CD4-positive, alpha-beta T cell treated with Interleukin-15 for 1 hour (primary cell): Measurements from ENCODE around the gene SHANK3.

Experiments
- DNase-seq: peaks from one replicate; pipeline ENCODE4 v3.0.0-alpha.2; 2020

SHANK3 gene

GRCh38 chr22:50700387-50701075 lies 27.9 kb downstream of the SHANK3 start:
- DNase-seq: no peak

- no peak for DNase-seq
Measured at GRCh38 chr22:50701076-50701419, 28.4 kb downstream of the SHANK3 start.

DNA sequence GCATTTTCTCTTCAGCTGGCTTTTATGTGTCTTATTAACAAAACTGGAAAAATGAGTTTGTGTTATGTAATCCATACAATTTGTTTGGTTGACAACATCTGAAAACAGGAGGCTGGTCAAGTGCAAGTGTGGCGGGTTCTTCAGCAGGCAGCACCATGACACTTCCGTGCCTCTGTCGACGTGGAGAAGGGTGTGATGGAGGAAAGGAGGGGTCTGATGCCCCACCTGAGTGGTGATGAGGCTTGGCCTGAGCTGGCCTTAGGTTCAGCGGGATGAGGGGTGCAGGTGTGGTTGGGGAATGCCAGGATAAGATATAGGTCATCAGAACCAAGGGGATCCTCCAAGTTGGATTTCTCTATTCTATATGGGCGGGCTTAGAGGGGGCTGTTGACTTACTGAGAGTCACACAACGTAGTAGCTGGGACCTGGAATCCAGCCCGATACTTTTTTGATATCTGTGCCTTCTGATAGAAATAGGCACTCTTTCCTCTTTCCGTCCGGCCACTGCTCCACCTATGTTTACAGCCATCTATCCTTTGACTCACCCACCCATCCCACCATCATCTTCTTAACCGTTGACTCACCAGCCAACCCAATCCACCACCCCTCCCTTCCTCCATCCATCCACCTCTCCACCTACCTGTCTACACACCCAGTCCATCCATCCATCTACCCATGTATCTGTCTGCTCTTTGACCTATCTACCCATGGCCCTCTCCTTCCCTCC lies 29.0 kb downstream of the SHANK3 start:
- no peak for DNase-seq

DNA sequence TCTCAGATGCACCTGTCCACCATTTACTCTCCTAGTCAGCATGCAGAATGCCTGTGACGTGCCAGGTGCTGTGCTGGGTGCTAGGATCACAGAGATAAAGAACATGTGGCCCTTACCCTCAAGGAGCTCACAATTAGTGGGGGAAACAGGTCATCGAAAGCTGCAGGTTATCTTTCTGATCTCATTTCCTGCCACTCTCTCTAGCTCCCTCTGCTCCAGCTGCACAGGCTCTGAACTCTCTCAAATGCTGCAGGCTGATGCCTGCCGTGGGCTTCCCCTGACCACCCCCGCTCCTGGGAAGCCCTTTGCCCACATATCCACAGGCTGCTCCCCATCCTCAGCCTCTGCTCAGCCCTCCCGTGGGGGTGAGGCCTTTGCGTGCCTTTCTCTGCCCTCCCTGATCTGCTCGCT lies 29.6 kb downstream of the SHANK3 start:
- DNase-seq: no peak

- DNase-seq: no peak
Measured at GRCh38 chr22:50702821-50703725, 30.4 kb downstream of the SHANK3 start.

GRCh38 chr22:50703726-50704509 lies 31.3 kb downstream of the SHANK3 start:
- DNase-seq: no peak

- DNase-seq: no peak
Measured at GRCh38 chr22:50704510-50705218, 32.0 kb downstream of the SHANK3 start.

DNA sequence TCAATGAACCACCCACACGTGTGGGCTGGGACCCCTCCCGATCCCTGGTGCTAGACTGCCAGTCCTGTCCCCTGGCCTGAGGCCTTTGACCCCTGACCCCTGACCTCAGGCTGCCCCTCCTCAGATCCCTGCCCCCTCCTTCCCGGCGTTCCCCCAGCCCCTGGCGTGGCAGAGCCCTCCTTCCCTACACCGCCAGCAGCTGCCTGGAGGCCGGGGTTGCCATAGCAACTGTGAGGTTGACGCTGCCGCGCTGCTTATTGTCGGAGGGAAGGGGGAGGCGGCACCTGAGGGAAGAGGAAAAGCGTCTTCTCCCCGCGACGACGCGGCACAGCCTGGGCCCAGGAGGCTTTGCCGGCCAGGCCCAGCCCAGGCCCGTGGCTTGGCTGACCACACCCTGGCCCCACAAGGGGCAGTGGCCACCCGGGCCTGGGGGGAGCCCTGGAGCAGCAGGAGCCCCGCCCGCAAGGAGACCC lies 32.6 kb downstream of the SHANK3 start:
- no peak for DNase-seq

GRCh38 chr22:50705851-50706351 lies 33.3 kb downstream of the SHANK3 start:
- no peak for DNase-seq

DNA sequence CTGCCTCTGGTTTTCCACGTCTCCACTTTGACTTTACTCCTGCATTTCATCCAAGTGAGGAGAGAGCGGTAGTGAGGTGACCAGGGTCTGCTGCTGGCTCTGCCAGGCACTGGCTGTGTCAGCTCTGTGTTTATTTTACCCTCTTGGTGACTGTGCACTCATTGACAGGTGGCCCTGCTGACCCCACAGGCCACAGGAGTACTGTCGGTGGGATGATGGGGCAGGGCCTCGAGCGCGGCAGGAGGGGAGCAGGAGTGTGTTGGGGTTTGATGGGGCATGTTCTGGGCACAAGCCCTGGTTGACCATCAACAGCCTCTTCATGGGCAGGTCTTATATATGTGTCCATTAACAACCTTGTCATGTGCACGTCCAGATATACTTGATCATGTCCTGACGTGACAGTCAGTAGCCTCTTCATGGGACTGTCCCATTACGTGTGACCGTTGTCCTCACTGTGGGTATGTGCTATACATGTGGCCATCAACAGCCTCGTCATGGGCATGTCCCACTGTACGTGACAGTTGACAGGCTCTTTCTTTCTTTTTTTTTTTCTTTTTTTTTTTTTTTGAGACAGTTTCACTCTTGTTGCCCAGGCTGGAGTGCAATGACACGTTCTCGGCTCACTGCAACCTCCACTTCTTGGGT lies 34.0 kb downstream of the SHANK3 start:
- no peak for DNase-seq

- DNase-seq: no peak
Measured at GRCh38 chr22:50708474-50708873, 35.9 kb downstream of the SHANK3 start.

- DNase-seq: no peak
Measured at GRCh38 chr22:50708996-50709395, 36.4 kb downstream of the SHANK3 start.

- DNase-seq: no peak
Measured at GRCh38 chr22:50710221-50710620, 37.6 kb downstream of the SHANK3 start.

GRCh38 chr22:50710886-50711285 lies 38.3 kb downstream of the SHANK3 start:
- DNase-seq: no peak

GRCh38 chr22:50711446-50712340 lies 39.1 kb downstream of the SHANK3 start:
- no peak for DNase-seq

GRCh38 chr22:50712341-50713007 lies 39.9 kb downstream of the SHANK3 start:
- no peak for DNase-seq

DNA sequence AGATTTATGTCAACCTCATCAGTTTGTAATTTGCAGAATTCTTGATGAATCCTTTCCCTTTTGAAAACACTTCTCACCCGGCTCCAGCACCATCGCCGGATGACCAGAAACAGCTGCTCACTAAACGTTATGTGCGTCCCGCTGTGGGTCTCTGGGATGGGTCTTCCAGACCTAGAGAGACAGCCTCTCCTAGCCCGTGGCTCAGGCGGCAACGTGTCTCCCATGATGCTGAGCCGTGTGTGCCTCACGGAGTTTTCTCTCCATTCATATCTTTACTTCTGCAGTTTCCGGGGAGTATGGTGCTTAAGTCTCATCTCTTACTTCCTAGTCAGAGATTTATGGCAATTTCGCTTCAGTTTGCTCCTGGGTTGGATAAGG lies 40.4 kb downstream of the SHANK3 start:
- DNase-seq: no peak

DNA sequence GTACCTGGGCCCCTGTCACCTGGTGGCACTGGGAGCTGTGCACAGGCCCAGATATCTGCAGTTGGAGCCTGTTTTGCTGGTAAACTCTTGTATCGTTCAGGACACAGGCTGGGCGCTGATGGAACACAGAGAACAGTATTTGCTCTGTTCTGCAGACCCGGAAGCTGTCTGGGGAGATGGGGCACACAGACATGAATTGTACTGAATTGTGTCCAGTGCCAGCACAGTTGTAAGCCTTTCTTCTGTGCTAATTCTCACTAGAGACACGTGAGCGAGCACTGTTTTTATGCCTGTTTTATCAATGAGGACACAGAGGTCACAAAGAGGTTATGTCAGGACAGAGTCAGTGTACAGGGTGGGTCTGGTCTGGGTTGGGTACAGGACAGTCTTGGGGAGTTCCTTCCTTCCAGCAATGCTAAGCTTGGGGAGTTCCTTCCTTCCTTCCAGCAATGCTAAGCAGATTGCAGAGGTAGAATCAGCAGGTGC lies 41.0 kb downstream of the SHANK3 start:
- DNase-seq: no peak

DNA sequence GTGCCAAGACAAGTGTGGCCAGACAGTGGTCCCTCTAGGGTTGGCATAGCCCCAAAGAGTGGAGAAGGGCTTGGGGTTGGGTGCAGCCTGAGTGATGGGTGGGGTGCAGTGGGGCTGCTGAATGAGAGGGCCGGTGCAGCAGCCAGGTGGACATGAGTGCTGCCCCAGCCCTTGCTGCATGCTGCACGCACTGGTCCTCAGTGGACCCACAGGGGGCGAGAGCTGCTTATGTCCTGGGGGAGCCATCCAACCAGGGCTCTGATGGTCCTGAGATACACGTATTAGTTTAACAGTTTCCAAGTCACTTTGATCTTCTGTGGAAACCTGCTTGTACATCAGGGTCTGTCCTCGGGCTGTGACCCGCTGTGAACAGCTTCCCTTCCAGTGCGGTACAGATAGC lies 41.5 kb downstream of the SHANK3 start:
- DNase-seq: no peak
